Cardiac fibroblast (primary cell): ENCODE results near the gene CEP70.

Experiments
- DNase-seq, 2 donors: peaks; one replicate each; pipeline versions ENCODE4 v3.0.0 to v3.0.0-alpha.2; 2010; ENCODE audit warnings: low read depth in 2 of 2
- H3K4me3 ChIP-seq, 2 donors: replicated peaks in 1 of 2; 1 replicate in 1 of 2; 2 replicates in 1 of 2; pipeline ENCODE4 v1.5.1; 2011; ENCODE audit warnings: low read depth in 2 of 2, low read length in 2 of 2, mild to moderate bottlenecking in 2 of 2, moderate library complexity in 1 of 2
- TF ChIP-seq, protein P1 (sequence below): IDR thresholded peaks from one replicate; pipeline ENCODE4 v1.5.1; 2011; ENCODE audit warnings: low read depth, mild to moderate bottlenecking, low read length, inconsistent platforms

CEP70 gene

DNA sequence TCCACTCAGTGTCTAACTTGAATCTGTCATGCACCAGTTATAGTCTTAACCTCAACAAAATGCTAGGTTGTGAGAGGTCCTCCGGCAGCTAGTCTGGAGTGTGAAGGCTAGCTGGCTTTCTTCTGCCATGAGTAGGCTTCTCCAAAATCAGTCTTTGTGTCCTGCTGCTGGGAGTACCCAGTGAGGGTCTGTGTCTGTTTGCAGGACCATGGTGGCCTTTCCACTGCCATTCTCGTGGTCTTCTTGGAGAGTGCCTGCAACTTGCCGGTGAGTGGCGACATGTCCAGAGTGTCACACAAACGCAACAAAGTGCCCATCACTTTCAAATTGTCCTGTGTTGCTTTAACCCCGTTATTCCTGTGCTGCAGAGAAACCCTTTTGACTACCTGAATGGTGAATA lies 125.6 kb downstream of the CEP70 start:
- TF ChIP-seq, protein P1, sequence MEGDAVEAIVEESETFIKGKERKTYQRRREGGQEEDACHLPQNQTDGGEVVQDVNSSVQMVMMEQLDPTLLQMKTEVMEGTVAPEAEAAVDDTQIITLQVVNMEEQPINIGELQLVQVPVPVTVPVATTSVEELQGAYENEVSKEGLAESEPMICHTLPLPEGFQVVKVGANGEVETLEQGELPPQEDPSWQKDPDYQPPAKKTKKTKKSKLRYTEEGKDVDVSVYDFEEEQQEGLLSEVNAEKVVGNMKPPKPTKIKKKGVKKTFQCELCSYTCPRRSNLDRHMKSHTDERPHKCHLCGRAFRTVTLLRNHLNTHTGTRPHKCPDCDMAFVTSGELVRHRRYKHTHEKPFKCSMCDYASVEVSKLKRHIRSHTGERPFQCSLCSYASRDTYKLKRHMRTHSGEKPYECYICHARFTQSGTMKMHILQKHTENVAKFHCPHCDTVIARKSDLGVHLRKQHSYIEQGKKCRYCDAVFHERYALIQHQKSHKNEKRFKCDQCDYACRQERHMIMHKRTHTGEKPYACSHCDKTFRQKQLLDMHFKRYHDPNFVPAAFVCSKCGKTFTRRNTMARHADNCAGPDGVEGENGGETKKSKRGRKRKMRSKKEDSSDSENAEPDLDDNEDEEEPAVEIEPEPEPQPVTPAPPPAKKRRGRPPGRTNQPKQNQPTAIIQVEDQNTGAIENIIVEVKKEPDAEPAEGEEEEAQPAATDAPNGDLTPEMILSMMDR: no peak
- no peak overlapping the region for H3K4me3 ChIP-seq
- no peak for DNase-seq

DNA sequence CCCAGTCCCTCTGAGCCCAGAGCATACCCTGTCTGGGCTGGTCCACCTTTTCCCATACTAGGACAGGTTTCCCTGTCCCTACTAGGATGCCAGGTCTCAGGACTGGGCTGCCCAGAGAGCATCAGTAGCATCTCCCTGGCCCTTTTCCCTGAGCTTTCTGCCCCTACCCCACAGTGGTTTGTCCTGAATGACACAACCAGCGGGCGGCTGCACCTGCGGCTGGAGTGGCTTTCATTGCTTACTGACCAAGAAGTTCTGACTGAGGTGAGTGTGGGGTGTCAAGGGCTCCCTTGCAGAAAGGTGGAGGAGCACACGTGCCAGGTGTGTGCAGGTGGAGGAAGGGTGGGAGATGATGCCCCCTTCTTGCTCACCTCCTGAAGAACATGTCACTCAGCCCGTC lies 126.1 kb downstream of the CEP70 start:
- DNase-seq: no peak
- TF ChIP-seq, protein P1: no peak
- H3K4me3 ChIP-seq: no peak overlapping the region

DNA sequence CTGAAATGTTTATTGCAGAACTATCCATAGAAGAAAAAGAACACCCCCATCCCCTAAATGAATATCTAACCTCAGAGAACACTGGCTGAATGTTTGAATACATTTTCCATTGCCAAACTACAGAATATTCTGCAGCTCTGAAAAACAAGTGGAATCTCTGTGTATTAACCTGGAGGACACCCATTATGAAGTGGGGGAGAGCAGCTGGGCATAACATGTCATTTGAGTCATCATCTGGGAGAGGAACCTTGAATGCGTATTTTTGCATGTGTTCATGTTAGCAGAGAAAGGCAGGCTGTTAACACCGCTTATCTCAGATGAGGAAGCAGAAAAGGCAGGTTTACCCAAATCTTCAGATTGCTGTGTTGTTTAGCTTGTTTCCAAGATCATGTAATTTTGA lies 128.1 kb downstream of the CEP70 start:
- H3K4me3 ChIP-seq: no peak overlapping the region
- DNase-seq: peak in 1 of 2 donors; percentile 16
- TF ChIP-seq, protein P1: no peak

DNA sequence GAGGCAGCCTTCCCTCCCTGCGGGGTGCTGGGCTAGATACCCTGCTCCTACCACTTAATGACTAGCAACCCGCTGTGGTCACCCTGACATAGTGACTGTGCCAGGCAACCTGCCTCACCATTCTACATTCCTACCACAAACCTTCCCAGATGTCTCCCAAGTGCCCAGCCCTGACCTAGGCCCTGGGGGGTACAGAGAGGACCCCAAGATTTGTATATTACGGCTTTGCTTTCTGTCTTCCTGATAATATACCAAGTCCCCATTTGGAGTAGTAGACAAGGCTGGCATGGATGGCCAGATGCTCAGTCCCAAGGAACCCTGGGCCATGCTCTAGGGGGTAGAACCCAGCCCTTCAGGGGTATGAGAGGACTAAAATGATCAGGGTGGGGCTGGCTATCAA lies 128.6 kb downstream of the CEP70 start:
- DNase-seq: no peak
- TF ChIP-seq, protein P1: no peak
- no peak overlapping the region for H3K4me3 ChIP-seq

DNA sequence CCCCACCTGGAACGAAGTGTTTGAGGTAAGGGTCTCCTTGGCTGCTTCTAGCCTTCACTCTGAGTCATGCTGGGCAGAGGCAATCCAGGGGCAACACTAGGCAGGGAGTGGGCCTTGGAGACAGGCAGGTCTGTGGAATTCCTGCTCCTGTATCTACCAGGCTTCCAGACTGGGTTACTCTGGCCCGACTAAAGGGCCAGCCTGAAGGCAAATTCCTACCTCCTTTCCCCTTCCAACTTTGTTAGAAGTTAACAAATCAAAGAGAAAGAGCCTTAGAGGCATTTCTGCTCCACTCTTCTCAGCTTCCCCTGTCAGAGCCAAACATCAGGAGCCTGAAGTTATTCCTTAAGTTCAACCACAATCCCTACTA lies 129.6 kb downstream of the CEP70 start:
- DNase-seq: no peak
- H3K4me3 ChIP-seq: no peak overlapping the region
- TF ChIP-seq, protein P1: no peak

DNA sequence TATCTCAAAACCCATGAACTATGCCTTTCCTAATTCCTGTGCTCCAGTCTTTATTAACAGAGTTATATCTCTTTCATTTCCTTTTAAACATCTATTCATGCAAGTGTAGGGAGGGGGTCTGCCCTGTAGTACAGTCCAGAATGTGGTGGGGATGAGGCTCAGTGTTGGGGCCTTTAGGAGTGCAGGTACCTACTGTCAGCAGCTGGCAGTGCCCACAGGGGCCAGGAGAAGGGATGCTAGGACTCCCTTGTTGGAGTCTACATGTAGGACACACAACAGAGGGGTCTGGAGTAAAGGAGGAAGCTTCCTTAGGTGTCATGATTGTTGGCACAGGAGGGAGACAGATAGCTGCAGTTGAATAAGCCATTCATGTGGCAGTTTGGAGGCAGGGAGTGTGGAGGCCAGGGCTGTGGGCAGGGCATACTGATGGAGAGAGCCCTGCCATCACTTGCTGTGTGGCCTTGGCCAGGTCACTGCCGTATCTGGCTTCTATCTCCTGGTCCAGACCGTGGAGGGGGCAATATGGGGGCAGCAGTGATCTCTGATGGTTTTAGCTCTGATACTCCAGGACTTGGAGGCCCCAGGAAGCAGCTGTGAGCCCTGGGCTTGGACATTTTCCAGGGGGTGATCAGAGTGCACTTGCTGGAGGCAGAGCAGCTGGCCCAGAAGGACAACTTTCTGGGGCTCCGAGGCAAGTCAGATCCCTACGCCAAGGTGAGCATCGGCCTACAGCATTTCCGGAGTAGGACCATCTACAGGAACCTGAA lies 130.2 kb downstream of the CEP70 start:
- no peak for DNase-seq
- no peak overlapping the region for H3K4me3 ChIP-seq
- TF ChIP-seq, protein P1: no peak

DNA sequence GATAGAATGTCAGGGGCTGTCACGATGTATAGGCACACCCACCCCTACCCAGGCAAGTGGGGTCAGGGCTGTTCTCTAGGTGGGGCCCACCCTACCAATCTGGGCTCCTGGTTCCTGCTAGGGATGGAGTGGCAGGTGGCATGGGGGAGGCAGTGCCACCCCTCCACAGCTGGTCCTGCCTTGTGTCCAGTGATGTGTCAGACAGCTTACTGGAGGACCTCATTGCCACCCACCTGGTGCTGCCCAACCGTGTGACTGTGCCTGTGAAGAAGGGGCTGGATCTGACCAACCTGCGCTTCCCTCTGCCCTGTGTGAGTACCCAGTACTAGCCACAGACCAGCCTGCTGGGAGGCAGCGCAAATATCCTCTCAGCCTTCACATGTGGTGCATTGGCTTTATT lies 132.2 kb downstream of the CEP70 start:
- DNase-seq: no peak
- no peak overlapping the region for H3K4me3 ChIP-seq
- TF ChIP-seq, protein P1: no peak
